GM19238 (cell line): Measurements from ENCODE around the gene TNFAIP8L3.
"Not testable (repeated sequence)": the region's sequence is repeated elsewhere in the genome, so short reads cannot be mapped to it uniquely, and the experiment has no call there.

Source experiments
- DNase-seq: peaks from one replicate; pipeline ENCODE4 v3.0.0; 2011; ENCODE audit warnings: low spot score; ENCODE audit not compliant: insufficient read length

TNFAIP8L3 gene

DNA sequence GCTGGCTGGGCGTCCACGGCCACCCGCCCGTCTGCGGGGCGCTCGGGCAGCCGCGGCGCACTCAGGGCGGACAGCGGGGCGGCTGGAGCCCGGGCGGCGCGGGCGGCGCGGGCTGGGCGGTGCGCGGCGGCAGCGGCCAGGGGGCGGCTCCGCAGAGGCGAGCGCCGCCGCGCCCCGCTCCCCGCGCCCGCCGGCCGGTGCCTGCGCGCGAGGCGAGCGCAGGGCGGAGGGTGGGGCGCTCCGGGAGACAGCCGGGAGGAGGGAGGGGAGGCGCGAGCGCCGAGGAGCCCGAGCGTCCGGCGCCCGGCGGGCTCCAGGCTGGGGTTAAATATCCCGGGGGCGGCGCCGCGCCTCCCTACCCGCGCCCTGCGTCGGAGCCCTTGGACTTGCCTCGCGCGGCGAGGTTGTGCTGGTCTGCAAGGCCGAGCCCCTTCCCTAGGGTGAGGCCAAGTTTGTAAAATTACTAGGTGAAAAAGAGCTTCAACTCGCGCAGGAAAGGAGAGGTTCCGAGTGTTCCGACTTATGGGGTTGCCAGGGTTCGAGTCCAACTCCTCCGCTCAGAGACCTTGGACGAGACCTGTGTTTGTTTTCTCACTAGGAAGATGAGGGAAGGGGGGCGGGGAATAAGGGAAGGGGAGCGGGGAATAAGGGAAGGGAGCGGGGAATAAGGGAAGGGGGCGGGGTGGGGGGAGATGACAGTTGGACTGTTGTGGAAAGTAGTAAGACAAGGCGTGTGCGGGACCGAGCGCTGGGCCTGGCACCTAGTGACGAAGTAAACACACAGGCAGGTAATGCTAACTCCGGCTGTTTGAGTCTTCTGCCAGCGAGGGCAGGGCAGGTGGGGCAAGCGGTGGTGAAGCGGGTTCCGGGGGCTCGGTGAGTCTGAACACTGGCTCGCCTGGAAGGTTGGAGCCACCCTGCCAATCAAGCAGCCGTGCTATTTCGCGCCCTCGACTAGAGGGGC lies at the start of gene TNFAIP8L3:
Gene TNFAIP8L3, minus strand, starts transcription at position 301 of the 964 bp plus-strand sequence. CDS start 311 bp downstream, outside the sequence.
- no peak for DNase-seq

DNA sequence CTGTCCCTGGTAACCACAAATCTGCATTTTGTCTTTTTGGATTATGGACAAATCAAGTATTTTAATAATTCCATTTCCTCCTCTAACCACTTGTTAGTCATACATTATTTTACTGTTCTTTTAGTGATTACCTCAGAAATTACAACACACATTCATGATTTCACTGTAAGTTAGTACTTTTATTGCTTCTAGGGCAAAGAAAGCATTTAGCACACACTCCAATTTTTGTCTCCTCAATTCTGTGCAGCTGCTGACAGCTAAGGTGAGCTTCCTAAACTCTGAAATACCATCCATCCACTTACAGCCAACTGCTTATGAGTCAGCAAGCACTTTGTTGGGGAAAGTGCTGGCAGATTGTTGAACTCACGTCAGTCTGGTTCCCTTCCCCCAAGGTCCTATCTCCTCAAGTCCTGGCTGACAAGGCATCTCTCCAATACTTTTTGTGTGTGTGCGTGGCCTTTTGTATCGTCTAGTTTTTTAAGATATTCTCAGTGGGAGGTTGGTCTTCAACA lies 49.4 kb upstream of the TNFAIP8L3 start:
- DNase-seq, result no peak

DNA sequence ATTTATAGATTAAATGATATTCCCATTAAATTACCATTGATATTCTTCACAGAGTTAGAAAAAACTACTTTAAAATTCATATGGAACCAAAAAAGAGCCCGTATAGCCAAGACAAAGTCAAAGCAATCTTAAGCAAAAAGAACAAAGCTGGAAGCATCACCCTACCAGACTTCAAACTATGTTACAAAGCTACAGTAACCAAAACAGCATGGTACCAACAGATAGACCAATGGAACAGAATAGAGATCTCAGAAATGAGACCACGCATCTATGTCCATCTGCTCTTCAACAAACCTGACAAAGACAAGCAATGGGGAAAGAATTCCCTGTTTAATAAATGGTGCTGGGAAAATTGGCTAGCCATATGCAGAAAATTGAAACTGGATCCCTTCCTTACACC lies 45.6 kb upstream of the TNFAIP8L3 start:
- DNase-seq, result not testable (repeated sequence)

DNA sequence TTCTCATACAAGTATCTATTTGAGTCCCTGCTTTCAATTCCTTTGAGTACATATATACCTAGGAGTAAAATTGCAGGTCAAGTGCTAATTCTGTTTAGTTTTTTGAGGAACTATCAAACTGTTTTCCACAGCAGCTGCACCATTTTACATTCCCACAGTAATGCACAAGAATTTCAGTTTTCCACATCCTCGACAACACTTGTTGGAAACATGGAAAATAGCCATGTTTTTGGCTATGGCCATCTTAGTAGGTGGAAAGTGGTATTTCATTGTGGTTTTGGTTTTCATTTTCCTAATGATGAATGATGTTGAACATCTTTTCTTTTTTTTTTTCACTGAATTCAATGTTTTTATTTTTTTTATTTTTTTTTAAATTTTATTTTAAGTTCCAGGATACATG lies 44.4 kb upstream of the TNFAIP8L3 start:
- no peak for DNase-seq

DNA sequence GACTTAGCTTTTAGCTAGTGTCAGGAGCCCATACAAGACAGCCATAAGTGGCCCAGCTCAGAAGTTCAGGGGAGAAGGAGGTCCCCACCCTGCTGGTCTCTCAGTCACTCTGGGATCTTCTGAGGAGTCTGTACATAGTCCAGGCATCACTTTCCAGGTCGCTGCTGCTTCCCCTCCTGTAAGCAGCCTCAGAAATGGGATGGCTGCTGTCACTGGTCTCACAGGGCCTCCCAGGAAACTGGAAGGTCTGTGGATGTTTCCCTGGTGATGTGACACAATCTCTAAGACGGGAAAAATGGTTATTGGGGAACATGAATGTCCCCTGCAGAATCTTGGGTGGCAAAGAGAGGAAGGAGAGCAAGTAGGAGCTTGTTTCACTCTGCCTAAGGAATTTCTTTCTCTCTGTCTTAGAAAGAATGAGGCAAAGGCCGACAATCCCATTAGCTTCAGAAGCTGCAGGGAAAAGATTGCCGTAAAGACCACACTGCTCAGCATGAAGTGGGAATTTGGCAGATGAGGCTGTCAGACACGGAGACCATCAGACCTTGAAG lies 43.2 kb upstream of the TNFAIP8L3 start:
- no peak for DNase-seq

DNA sequence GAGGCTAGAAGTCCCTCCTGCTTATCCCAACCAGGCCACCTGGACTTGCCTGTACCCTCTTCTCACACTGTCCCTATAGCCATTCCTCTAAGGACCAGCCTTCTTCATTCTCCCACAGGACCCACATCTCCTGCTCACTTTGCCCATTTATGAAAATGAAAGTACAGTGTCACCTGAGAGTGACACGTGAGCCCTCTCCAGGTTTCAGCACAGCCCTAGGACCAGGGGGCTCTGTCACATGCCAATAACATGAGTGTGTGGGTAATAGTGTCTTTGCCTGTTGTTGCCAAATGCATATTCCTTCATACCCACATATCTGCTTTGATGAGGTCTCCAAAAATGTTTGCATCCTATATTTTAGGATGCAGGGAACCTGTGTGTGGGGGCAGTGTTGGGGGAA lies 42.3 kb upstream of the TNFAIP8L3 start:
- DNase-seq, result no peak

DNA sequence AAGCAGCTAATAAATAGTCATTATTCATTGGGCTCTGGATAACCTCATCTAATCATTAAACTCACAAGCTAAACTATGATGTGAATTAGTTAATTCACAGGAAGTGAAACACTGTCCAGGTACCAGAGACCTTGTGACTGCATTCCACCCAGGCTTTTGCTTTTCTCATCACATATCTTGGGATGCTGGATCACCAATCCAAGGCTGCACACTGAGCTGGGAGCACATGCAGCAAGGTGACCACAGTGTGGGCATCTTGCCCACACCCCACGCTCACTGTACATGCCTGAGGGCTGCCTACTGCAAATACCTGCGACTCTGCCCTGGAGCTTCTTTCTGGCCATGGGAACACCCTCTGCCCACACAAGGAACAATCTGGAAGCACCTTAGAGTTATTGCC lies 40.6 kb upstream of the TNFAIP8L3 start:
- DNase-seq, result no peak

DNA sequence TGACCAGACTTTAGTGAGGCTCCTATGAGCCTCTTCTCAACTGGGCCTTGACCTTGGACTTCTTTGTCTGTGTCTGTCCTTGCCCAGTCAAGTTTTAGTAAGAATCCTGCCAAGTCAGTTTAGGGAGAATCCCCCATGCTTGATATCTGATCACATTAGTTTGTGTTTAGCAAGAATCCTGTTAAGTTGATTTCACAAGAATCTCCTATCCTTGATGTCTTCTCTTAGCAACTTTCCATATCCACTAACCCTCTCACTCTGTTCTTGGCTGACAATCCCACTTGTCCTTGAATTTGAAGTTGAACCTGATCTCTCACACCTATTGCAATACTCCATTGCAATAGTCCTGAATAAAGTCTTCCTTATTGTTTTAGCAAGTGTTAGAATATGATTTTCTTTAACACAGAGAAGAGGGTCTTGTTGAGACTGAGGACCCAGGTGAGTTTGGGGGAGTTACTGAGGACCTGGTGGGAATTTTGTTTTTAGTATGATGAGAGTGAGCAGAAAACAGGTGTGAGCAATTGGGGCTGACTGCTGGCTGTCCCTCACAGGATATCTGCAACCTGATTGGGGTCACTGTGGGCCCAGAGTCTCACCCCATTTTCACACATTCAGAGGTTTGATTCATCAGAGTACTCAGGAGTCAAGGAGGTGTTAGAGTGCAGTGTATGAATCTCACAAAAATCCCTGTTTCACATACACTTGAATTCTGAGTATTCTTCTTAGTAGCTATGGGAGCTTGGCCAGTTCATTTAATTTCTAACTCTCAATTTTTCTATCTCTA lies 39.9 kb upstream of the TNFAIP8L3 start:
- DNase-seq, result no peak

DNA sequence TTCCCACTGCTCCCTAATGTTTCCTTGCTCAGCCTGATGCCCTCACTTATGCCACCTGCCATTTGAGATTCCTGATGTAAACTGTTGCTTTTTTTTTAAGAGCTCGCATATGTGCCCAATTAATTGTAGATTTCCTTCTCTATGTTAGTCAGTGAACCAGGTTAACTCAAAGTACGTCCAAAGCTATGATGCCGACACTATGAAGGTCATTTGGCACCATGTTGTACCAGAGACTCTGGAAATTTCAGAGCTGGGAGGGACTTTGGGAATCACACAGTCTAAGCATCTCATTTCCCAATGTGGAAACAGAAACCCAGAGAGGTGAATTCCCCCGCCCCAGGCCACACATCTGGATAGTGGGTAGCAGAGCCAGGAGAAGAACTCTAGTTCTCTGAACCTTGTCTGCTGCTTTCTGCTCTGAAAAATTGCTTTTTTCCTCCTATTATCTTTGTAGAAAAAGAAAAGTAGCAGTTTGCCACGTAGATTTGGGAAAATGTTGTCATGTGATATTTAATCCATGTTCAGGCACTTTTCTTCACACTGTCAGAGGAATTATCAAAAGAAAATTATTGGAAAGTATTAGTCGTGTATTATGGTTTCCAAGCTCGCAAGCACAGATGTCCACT lies 38.5 kb upstream of the TNFAIP8L3 start:
- DNase-seq, result no peak

DNA sequence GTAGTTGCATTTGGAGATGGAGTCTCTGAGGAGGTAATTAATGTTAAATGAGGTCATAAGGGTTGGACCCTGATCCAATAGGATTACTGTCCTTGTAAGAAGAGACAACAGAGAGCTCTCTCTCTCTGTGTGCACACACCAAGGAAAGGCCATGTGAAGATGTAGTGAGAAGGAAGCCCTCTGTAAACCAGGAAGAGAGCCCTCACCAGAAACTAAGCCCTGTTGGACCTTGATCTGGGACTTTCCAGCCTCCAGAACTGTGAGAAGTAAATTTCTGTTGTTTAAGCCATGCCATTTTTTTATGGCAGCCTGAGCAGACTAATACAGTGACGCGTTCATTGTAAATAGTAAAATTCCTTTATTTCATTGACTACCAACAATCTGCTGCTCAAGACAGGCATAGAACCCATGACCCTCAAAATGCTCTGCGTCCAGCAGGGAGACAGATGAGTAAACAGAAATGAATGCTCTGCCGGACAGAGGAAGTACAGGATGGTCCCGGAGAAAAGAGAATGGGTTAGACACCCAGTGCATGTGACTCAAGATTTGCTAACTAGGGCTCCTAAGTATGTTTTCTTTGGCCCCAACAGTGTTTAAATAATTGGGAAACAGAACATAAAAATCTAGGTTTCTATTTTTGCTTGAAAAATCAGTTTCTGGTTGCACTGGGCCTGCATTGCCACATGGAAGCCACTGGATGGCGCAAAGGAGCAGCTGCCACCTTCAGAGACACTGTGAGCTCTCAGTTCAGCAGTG lies 37.9 kb upstream of the TNFAIP8L3 start:
- no peak for DNase-seq

DNA sequence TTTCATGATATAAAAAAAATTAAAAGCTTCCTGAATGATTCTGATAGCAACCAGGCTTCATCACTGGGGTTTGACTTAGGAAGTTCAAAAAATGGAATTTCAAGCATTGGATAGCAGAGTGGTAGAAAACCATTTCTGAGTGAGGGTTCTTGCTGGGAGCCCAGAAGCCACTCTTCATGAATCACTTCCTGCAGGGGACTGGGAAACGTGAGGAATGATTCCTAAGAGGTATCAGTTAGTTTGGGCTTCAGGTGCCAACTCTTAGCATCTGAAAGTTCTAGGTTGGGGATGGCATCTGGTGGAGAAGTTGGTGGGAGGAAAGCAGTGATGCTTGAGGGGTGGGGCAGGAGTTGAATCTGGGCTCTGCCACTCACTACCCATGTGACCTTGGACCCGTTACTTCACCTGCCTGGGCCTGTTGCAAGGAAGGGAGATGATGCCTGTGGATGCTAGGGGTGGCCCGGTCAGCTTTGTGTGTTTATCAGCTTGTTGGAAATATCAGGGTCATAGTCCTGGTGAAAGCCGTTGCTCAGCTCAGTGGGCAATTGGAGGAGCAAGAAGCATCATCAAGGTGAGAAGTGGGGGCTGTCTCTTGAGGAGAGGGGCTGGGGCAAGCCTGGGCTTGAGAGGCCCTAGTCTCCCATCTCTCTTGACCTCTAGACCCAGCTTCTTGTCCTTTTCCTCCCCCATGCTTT lies 37.0 kb upstream of the TNFAIP8L3 start:
- DNase-seq, result no peak

DNA sequence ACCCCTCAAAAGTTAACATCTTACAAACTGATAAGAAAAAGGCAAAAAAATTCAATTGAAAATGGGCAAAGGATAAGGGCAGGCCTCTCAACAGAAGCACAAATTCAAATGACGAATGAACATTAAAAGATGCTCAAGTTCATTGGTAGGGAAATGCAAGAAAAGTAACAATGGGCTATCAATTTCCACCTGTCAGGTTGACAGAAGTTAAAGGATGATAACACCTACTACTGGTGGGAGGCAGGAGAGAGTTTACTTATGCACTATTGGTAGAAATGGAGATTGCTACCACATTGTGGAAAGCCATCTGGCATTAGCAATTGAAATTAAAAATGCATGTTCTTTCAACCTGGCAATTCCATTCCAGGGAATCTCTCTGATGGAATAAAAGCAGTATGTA lies 35.6 kb upstream of the TNFAIP8L3 start:
- no peak for DNase-seq

DNA sequence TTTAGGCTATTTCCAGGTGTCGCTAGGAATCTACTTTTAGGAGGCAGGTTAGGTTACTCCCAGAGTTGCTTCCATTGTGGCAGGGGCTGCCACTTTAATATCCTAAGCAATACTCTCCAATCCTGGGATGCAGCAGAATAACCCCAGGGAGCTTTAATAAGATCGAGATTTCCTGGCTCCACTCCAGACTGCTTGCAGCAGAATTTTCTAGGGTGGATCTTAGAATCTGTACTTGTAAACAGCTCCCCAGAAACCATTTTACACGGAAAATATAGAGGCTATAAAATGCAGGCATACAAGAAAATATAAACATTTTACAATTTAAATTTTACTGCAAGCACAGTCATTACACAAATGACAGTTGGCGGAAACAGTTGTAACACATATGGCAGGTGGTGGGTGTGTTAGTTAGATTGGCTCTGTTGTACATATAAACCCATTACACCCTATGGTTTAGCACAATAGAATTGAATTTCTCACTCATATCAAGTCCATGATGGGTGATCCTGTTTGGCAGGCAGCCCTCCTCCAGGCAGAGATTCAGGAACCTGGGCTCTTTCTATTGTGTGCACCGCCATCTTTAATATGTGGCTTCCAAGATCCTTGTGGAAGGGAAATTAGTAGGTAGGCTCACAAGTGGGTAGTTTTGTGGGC lies 35.0 kb upstream of the TNFAIP8L3 start:
- no peak for DNase-seq

DNA sequence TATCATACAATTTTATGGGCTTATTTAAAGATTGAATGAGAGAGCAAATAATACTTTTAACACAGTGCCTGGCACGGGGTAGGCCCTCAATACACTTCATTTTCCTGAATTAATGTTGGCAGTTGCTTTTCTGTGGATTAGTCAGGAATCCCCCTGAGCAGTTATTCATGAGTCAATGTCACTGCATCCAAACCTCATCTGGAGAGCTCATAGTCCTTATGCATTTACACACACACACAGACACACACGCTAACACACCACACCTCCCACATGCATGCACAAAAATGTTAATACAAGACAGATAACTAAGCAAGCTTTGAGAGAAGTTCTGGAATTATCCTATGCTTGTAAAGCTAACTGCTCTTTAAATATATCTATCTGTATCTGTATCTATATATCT lies 34.0 kb upstream of the TNFAIP8L3 start:
- DNase-seq, result no peak

DNA sequence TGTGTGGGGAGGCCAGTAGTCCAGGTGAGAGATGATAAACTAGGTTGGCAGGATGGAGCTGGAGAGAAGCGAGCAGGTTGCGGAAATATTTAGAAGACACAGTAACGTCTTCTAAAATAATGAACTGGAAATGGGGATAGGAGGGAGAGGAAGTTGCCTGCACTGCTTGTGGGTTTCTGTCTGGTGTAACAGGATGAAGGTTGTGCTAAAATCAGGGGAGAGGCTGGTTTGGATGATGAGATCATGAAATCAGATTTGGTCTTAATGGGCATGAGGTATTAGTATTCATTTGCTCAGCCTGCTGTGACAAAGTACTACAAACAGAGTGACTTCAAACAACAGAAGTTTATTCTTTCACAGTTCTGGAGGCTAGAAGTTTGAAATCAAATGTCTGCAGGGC lies 32.1 kb upstream of the TNFAIP8L3 start:
- DNase-seq, result no peak

DNA sequence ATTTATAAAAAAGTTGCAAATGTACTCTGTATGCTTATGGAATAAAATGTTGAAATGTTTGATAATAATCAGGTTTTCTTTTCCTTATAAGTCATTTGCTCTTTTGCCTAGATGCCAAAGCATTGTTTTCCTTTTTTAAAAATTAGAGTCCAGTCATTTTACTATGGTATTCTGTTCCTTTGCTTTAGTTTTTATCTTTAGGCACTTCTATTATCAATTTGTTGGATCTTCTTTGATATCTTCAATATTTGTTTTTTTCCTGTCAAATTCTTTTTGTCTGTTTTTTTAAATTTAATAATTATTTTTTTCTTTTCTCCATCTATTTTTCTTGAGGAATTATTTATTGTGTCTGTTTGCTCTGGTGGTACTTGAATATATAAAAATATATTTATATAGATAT lies 28.3 kb upstream of the TNFAIP8L3 start:
- DNase-seq, result not testable (repeated sequence)

DNA sequence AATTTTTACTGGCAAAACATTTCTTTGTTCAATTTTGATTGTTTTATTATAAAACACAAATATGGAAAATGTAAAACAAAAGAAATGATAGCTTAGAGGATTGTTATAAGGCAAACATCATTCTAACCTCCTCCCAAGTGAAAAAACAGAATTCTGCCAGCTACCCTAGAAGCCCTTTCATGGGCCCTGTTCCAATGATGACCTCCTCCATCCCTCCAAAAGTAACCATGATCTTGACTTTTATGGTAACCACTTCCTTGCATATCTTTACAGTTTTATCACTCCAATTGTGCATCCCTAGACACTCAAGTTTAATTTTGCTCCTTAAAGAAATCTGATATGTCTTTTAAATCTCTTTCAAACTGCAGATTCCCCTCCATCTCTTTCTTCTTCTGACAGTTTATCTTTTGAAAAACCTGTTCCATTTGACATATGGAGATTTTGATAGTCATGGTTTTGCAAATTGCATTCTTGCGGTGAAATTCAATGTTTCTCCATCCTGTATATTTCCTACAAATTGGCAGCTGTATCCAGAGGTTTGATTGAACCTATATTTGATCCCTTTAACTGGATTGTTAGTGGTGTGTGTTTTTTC lies 27.0 kb upstream of the TNFAIP8L3 start:
- DNase-seq, result no peak

DNA sequence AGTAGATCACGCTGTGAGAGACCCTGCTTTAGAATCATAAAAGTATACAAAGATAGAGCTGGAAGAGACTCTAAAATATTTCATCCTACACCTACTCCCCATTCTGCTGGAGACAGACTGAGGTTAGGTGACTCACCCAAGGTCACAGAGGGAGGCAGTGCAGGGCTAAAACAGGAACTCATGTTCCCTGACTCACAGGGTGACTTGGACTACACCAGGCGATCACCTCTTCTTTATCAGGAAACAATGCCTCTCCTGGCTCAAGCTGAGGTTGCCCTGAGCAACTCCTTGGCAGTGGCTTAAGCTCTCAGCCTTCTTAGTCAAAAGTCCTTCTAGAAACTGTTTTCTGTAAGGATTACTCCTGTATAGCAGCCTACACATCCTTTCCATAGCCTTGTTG lies 26.4 kb upstream of the TNFAIP8L3 start:
- no peak for DNase-seq

DNA sequence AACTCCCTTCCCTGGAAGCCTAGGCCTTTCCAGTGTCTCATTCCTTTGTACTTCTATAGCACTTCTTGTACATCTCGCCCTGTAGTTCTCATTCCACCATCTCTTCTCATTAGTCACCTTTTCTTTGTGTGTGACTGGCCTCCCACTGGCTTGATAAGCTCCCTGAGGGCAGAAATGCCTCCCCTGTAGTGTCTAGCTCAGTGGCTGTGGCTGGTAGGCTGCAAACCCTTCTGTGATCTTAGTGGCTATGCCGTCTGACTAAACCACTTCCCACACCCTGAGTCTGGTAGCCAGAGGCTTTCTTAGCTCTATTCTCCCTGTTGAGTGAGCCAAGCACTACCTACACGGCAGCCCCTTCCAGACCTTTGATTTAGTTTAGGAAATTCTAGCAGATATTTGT lies 24.4 kb upstream of the TNFAIP8L3 start:
- DNase-seq, result no peak
